Measurements from ENCODE around the gene MMP21. TPM values are rescaled to one million over a fixed set of nuclear protein-coding genes. Genes with fewer than 3 reads are reported as not detected.
A peak's percentile ranks its signal among the peaks of the same experiment; 100 is the strongest.

Gene MMP21, protein sequence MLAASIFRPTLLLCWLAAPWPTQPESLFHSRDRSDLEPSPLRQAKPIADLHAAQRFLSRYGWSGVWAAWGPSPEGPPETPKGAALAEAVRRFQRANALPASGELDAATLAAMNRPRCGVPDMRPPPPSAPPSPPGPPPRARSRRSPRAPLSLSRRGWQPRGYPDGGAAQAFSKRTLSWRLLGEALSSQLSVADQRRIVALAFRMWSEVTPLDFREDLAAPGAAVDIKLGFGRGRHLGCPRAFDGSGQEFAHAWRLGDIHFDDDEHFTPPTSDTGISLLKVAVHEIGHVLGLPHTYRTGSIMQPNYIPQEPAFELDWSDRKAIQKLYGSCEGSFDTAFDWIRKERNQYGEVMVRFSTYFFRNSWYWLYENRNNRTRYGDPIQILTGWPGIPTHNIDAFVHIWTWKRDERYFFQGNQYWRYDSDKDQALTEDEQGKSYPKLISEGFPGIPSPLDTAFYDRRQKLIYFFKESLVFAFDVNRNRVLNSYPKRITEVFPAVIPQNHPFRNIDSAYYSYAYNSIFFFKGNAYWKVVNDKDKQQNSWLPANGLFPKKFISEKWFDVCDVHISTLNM
- not detected in 2 replicates for total RNA-seq (2014; rRNA removed; shearing (Covaris generic))

DNA sequence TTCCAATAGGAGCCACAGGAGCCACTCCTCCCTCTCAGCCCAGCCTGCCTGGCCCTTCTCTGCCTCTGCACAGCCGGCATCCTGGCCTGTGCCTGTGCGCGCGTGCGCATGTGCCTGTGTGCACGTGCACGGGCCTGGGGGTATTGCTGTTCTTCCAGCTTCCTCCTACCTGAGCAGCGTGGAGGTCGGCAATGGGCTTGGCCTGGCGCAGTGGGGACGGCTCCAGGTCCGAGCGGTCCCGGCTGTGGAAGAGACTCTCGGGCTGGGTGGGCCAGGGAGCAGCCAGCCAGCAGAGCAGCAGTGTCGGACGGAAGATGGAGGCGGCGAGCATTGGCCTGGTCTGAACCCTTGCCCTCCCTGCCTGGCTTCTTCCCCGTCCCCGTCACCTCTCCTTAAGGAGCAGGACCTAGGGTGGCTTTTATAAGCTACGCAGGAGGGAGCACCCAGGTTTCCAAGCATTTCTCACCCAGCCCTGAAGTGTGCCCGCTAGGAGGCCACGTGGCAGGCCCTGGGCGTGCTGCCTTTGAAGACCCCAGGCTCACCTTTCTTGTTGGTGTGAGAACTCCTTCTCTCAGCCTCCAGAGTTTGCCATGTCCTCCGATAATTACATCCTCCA is at the start of gene MMP21:
Gene MMP21, minus strand, starts transcription at position 331 of the 616 bp plus-strand sequence. Its CDS starts 0 bp downstream, at position 331.
- no peak for DNase-seq (ENCODE audit: low spot score)

DNA sequence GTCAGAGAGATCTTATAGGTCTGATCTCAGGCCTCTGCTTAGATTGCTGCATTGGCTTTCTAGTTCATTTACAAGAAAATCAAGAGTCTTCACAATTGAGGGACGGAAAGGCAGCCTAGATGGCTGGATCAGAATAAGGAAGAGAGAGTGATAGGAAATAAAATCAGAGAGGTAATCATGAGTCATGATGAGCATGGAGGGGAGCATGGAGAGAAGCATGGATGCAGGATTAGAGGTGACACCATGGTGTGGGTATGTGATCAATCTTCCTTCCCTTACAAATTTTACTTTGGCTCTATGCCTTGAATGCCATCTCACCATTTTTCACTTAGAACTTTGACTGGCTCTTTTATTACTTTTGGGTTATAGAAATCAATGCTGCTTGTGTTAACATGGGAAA is 49.1 kb upstream of the MMP21 start:
- peak; percentile 13 for DNase-seq (ENCODE audit: low spot score)

DNA sequence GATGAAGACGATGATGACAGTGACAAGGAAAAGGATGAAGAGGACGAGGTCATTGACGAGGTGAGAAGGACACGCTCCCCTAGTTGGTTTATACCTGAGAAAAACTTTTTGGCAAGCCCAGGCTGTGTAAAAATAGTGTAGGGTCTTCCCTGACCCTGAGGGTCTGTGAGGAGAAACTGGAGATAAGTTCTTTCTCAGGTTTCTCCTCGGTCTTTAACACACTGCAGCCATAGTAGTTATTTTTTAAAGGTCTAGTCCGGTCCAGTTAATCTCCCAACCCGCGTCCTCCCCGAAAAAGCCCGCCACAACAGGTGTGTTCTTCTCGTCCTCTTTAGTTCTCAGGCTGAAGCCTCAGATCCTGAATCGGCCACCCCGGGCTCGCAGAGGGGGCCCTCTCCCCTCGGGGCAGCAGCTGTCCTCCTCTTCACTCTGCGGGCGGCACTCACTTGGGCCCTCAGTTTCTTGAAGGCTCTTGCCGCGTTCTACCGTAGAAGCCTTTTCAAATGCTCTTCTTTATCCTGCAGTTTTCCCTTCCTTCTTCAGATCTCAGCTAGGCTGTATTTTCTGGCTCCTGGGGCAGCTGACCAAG is 48.1 kb upstream of the MMP21 start:
- no peak for DNase-seq (ENCODE audit: low spot score)

DNA sequence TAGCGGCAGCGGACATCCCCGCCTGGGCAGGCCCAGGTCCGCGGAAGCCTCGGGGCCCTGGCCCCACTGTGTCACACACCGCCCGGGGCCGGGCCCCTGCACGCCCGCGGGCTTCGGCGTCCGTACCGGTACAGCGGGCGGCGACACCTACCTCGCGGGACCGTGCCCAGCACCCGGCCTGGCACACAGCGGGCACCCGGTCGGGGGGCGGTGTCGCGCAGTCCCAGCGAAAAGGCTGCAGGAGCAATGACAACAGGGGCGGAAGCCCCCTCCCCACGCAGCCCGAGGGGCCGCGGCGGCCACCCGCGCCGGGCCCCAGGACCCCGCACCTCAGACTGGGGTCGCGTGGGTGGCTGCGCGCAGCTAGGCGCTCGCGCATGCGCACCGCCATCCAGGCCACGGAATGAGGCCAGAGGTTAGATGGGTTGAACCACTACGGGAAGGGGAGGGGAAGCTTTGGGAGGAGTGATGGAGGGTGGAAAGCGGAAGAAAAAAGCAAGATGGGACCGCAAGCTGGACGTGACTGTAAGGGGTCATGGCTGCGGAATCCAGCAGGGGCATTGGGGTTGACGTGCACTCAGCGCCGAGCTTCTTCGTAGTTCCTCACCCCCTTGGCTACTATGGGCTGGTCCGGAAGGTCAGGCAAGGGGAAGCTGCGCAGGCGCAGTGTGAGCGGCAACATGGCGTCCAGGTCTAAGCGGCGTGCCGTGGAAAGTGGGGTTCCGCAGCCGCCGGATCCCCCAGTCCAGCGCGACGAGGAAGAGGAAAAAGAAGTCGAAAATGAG is 47.4 kb upstream of the MMP21 start, which contains the start of the genes BCCIP and UROS:
Gene BCCIP, plus strand, starts transcription at position 669 of the 785 bp plus-strand sequence. Its CDS starts 12 bp downstream, at position 681.
Gene UROS, minus strand, starts transcription at position 381 of the 785 bp plus-strand sequence. CDS start 6,759 bp downstream, outside the sequence.
- peak; percentile 69 for DNase-seq (ENCODE audit: low spot score)

DNA sequence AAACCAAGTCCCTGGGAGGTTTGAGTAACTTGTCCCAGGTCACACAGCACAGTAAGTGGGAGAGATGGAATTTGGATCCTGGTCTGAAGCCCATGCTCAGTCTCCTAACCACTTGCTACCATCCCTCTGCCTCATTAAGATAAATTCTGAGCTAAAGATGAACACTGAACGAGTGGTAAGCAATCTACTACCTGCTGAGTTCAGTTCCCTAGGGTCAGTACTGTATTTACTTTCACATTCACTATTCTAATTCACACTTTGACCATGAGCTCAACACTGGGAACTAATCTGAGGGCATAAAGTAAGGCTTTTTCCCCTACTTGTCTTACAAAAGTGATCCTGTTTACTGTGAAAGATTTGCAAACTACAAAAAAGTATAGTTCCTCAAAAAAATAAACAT is 45.1 kb upstream of the MMP21 start:
- no peak for DNase-seq (ENCODE audit: low spot score)

DNA sequence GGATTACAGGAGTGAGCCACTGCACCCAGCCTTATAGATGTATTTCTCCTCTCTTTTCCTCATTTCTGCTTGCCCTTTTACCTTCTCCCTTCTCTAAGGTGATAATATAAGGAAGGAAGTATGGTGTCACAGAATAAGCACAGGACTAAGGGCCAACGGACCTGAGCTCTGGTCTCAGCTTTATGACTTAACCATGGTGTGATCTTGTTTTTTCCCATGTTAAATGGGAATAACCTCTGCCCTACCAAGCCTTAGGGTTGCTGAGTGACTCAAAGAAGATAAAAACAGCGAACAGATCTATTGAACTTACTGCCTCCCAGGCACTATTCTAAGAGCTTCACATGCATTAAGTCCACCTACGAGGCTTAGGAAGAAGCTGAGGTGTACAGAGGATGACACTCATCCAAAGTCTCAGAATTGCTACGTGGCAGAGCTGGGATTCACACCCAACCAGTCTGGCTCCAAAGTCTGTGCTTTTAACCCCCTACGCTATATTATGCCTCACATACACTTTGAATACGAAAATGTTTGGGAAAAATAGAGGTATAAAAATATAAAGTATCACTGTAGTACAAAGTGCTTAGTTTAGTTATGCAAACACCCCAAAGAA is 41.8 kb upstream of the MMP21 start:
- no peak for DNase-seq (ENCODE audit: low spot score)

DNA sequence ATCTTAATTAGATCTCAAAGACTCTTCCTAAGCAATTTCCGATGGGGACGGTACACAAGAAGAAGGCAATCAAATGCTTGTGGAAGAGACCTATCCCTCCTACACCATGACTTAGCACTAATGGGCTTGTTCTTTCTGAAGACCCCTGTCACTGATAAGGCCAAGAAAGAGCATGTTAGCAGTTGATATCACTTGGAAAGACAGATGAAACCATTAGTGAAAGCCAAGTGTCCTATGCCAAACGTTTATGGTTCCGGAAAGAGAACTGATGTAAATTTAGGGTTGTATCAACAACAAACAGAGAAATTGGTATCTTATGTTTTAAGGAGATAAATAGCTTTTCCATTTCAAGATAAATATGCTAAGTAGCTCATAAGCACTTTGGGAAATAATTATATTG is 40.9 kb upstream of the MMP21 start:
- no peak for DNase-seq (ENCODE audit: low spot score)

DNA sequence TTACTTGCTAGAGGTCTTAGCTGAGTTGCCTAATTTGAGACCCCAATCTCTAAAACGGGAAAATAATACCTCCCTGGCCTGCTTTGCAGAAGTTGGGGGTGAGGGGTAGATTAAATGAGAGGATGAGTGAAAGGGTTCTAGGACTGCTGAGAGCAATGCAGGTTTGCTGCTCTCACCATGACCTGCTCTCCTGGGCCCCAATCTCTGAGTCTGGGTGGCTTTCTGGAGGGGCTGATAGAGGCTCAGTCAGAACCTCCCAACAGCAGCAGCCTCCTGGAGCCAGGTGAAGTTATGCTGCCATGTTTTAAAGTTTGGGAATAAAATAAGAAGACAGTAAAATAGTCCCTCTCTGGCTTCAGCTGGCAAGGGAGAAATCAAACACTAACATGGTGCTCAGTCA is 40.1 kb upstream of the MMP21 start:
- no peak for DNase-seq (ENCODE audit: low spot score)

DNA sequence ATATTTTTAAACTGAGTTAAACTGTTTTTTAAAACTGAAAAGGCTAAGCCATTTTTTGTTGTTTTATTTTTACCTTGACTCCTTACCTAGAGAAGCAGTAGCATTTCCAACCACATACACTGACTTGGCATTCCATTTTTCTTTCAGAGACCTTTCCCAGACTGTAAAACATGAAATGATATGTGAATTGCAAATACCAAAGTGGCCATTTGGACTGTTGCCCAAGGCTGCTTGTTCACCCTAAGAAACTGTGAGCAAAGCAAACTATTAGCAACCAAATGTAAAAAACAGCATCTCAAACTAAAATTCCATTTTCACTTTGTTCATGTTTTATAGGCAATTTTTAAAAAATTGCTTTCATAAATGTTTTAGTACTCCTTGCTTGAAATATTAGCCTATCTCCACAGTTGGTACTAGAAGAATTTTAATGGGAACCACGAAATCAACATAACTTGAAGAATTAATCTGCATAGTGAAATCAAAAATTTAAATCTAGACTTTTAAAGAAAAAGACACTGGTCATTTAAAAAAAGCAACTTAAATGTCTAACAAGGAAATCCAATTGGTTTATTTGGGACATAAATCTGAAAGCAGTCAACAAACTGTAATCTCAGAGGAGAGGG is 36.6 kb upstream of the MMP21 start:
- DNase-seq (ENCODE audit: low spot score) = no peak

DNA sequence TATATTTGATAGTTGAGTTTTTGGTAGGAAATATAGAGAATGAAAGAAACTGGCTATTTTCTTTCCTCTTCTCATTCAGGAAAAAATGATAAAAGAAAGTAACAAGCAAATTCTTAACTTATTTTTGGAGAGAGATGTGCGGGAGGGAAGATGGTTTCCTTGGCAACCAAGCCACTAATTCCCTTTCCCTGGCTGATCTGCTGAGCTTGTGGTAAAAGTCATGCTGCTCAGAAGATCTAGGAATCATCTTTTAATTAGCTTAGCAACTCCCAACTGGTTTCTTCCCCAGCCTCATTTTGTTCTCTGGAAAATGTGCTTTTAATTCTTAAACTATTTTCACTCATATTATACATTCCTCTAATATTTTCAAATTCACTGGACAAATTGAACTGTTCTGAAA is 35.6 kb upstream of the MMP21 start:
- no peak for DNase-seq (ENCODE audit: low spot score)

DNA sequence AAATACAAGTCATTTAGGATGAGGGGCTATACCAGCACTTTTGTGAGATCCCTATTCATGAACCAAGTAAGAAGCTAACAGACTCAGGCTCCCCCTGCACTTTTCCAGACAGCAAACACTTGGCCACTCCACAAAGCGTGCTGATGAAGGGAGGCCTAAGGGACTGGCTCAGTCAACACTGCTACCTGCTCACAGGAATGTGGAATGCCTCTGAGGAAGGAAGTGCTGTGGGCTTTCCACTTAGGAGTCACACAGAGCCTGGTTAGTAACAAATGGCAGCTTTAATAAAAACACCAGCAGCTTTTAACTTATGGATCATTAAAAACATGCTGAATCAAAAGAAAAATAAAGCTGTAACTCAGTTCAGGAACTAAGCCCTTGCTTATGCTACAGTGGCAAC is 32.4 kb upstream of the MMP21 start:
- no peak for DNase-seq (ENCODE audit: low spot score)

DNA sequence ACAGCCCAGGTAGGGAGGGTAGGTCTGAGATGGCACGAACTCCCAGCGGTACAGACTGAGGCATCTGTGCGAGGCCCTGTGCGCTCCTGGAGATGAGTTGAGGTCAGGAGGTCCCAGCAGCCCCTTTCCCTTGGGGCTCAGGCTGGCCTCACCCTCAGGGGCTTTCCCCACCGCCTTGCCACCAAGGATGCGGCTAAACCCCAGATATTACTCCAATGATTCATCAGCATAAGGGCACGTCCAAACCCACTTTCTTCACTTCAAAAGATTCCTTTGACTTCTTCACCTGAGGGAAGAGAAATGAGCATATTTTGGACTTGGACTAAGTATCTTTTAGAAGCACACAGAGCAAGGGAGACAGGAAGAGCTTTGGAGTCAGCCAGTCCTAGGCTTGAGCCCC is 27.1 kb upstream of the MMP21 start:
- no peak for DNase-seq (ENCODE audit: low spot score)

DNA sequence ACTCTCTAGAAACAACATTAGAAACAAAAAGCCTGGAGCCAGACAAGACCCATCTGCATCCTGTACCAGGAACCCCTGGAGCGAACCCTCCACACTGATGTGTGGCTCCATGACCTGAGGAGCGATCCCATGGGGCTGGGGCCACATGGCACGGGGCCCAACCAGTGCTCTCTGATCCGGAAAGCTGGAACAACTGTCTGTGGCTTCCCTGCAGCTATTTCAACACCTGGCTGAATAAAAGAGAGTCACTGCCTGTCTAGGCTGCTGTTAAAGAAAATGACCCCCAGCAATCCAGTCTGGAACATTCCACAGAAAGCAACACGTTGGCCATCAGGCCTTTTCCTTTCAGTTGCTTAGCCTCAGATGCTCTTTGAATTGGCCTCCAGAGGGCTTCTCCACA is 26.5 kb upstream of the MMP21 start:
- DNase-seq (ENCODE audit: low spot score) = no peak

DNA sequence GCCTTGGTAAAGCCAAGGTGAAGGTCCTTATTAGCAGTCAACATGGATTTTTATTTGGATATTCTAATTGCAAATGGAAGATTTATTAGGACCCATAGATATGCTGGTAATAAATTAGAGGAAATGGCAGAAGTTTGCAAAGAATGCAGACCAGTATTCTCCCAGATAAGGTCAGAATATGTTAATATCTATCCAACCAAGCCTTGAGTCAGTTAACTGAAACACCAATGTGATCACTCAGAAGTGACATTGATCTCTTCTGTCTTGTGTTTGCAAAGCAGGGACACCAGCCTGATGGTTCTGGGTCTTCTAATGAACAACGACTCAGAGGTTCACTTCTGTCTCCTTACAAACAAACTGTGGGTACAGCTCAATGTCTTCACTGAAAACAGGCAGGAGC is 26.0 kb upstream of the MMP21 start:
- DNase-seq (ENCODE audit: low spot score) = no peak

DNA sequence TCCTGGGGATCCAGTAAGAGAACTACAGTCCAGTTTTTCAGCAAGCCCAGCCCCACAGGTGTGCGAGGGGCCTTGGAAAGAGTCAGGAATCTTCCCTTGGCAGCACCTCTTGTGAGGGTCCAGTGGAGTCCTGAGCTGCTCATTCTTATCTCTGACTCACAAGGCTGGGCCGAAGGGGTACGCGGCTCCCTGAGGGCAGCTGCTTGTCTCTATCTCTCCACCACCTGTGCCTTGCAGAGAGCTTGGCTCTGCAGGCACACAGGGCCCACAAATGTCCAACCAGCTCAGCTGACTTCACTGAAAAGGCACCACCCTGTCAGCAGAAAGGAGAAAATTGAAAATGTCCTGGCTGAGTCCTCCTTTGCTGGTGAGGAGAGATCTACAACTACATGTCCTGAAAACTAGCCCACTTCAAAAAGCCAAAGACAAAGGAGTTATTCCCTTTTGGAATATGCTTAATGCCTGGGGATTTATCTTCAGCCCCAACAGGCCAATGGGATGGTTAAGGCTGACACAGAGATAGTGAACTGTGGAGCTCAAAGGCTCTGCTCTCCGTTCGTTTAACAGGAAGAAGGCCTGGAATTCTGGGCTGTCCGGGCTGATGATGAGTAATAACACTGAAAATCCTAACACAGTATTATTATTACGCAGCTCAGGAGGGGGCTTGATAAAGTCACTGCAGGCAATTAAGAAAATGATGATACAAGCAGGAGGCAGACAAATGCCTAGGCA is 24.0 kb upstream of the MMP21 start:
- no peak for DNase-seq (ENCODE audit: low spot score)

DNA sequence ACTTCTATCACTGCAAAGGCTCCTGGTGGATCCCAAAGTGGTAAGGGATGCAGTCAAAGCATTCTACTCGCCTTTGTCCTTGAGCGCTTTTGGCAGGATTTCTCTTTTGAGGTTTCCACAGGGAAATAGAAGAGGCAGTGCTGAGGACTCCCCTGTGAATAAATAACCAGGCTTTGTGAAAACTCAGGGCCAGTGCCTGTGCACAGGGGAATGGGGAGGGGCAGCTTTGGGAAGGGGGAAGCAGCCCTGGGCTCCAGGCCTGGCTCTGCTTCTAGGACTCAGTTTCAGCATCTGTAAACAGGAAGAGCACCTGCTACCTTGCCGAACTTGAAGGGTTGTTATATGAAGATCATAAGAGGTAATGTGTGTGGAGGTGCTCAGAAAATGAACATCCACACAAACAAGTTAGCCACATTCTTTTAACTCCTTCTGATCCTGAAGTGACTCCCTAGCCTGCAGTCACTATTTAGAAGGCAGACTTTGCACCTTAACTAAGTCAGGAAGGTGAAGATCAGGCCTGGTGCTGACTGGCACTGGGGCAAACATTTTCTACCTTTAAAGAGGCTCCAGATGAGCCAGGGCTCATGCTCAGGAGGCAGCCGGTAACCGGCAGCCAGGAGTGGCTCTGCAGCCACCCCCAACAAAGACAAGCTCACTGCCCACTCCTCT is 22.5 kb upstream of the MMP21 start:
- DNase-seq (ENCODE audit: low spot score) = no peak

DNA sequence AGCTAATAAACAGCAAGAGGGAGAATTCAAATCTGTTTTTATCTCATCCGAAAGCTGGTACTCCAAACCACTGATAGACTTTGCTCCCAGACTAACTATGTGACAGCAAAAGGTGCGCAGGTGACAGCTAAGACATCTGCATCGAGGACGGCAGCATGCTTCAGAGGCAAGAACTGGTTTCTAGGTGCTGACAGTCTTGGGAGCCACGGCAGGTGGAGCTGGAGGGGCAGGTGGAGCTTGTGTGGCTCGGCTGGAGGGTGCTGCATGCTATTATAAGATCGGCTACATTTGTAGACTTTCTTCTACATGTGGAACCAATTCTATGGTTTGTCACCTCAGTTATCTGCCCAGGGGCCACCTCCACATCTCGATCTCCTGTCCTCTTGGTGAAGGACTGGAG is 21.8 kb upstream of the MMP21 start:
- DNase-seq (ENCODE audit: low spot score) = no peak

DNA sequence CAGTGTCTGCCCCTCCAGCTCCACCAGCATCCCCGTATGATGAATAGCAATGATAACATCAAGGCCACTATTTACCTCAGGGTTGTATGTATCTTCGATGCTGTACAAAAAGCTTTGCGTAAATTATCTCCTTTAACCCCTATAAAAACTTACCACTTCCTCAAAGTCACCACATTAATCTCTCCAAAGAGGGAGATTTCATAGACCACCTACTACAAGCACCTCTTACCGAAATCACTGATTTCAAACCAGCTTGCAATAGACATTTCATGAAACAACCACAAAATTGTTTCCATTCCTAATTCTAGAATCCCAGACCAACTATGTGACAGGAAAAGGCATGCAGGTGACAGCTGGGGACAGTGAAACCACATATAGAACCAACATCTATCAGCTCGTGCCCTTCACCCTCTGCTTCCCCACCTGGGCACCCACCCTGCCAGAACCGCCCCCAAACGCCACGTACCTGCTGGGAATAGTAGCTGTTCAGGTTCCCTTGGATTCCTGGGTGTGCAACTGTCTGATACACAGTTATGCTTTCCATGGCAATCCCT is 20.1 kb upstream of the MMP21 start:
- DNase-seq (ENCODE audit: low spot score) = no peak

DNA sequence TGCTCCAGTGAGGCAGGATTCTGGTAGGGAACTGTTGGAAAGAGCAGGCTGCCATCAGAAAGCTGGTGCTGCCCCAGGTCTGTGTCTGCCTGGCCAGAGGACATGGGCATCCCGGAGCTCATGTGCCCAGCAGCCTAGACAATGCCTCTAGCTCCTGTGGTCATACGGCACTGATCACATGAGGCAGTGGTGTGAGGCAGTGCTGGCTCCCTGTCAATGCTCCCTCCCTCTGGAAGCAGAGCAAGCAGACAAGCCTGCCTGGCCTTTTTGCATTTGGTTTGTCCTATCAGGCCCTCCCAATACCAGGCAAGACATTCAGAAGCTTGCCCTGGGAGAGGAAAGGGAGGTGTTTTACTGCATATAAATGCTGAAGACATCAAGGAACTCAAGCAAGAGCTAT is 19.5 kb upstream of the MMP21 start:
- no peak for DNase-seq (ENCODE audit: low spot score)
